K562 (cell line): ENCODE measurements around the gene SLC25A11. TPM values are rescaled to one million over a fixed set of nuclear protein-coding genes. Genes with fewer than 3 reads are reported as not detected.

Source experiments
- ATAC-seq: fragments of 200-7000 bp; cut with Tn5 transposase; 3 replicates; pipeline ENCODE4 v1.9.1; 2020; ENCODE audit warnings: moderate library complexity
- BruUV-seq: library from RNA; stranded (reverse); fragments of 400-500 nt; replicated peaks from 2 replicates; lab custom pipeline; 2021; lab: Mats Ljungman, UMichigan
- CTCF ChIA-PET: fragments of 300-600 bp; formaldehyde crosslinking; extraction: SDS; loops from one replicate; lab custom pipeline; 2021; ENCODE audit warnings: low intra/inter-chr PET ratio; lab: Yijun Ruan, JAX
- POLR2A ChIA-PET: fragments of 300-600, 350-650 bp; sonication (Branson Sonifier 250); formaldehyde crosslinking; extraction: SDS; loops from one replicate; lab custom pipeline; 2021; ENCODE audit warnings: antibody characterized with exemption, inconsistent platforms; lab: Yijun Ruan, JAX
- DNase-seq, 4 experiments: peaks; one replicate each; pipeline versions ENCODE4 v3.0.0 to v3.0.0-alpha.2; 2011 to 2018; ENCODE audit warnings: low spot score in 3 of 4, mixed read lengths in 3 of 4; ENCODE audit errors: extremely low read depth in 1 of 4
- FAIRE-seq: peaks from 2 replicates; lab custom pipeline; 2011; peaks lifted over from hg19 to GRCh38; lab: Jason Lieb, UNC
- H2AFZ ChIP-seq: 2 replicates; pipeline ENCODE4 v1.6.0; 2011; ENCODE audit warnings: low read depth, low read length, control low read depth, inconsistent platforms
- H3K27ac ChIP-seq: fragments of 200-600 bp; 3 replicates; pipeline ENCODE4 v1.8.0; 2011; ENCODE audit warnings: low read depth, mild to moderate bottlenecking, control low read depth, inconsistent platforms, low read length, moderate library complexity, mixed read lengths; ENCODE audit errors: extremely low read depth
- H3K27me3 ChIP-seq, 2 experiments: fragments of 300-600 bp in 1 of 2; 2 replicates in 1 of 2; 3 replicates in 1 of 2; pipeline versions ENCODE4 v1.6.0 to v1.8.0; 2011; ENCODE audit warnings: inconsistent platforms in 2 of 2, low read length in 2 of 2, mild to moderate bottlenecking in 1 of 2, mixed read lengths in 1 of 2, moderate library complexity in 1 of 2; ENCODE audit not compliant: control insufficient read depth in 2 of 2, insufficient read depth in 2 of 2
- H3K36me3 ChIP-seq: fragments of 300-600 bp; 3 replicates; pipeline ENCODE4 v1.8.0; 2011; ENCODE audit warnings: mild to moderate bottlenecking, low read length, inconsistent platforms; ENCODE audit not compliant: control insufficient read depth, insufficient read depth
- H3K4me1 ChIP-seq, 2 experiments: fragments of 200-600 bp in 1 of 2; replicated peaks in 1 of 2; 2 replicates in 1 of 2; 3 replicates in 1 of 2; pipeline versions ENCODE4 v1.5.1 to v1.8.0; 2011; ENCODE audit warnings: inconsistent platforms in 2 of 2, low read length in 2 of 2, mild to moderate bottlenecking in 1 of 2, mixed read lengths in 1 of 2, moderate library complexity in 1 of 2; ENCODE audit not compliant: control insufficient read depth in 2 of 2, insufficient read depth in 2 of 2
- H3K4me2 ChIP-seq: 2 replicates; pipeline ENCODE4 v1.6.1; 2011; ENCODE audit warnings: low read length, control low read depth, inconsistent platforms, mixed read lengths; ENCODE audit not compliant: insufficient read depth
- H3K4me3 ChIP-seq: fragments of 200-600 bp; sonication (generic), shearing (Covaris generic); 2 replicates; pipeline ENCODE4 v1.5.1; 2016; ENCODE audit warnings: control low read depth, inconsistent platforms
- H3K79me2 ChIP-seq: fragments of 200-600 bp; 3 replicates; pipeline ENCODE4 v1.8.0; 2011; ENCODE audit warnings: low read length, inconsistent platforms; ENCODE audit not compliant: control insufficient read depth, insufficient read depth
- H3K9ac ChIP-seq, 2 experiments: 2 replicates each; pipeline versions ENCODE4 v1.6.0 to v1.6.1; 2011; ENCODE audit warnings: low read depth in 2 of 2, low read length in 2 of 2, control low read depth in 1 of 2, inconsistent platforms in 1 of 2, mild to moderate bottlenecking in 1 of 2, mixed read lengths in 1 of 2; ENCODE audit not compliant: insufficient read depth in 1 of 2
- H3K9me1 ChIP-seq: one replicate; pipeline ENCODE4 v1.6.0; 2011; ENCODE audit warnings: inconsistent platforms, mild to moderate bottlenecking, low read length, moderate library complexity; ENCODE audit not compliant: control insufficient read depth, insufficient read depth
- H3K9me3 ChIP-seq: replicated peaks from 2 replicates; pipeline ENCODE4 v1.5.1; 2011; ENCODE audit warnings: low read depth, low read length, inconsistent platforms; ENCODE audit not compliant: control insufficient read depth, insufficient read depth
- H4K20me1 ChIP-seq: replicated peaks from 2 replicates; pipeline ENCODE4 v1.6.1; 2011; ENCODE audit warnings: low read length, inconsistent platforms, mixed read lengths; ENCODE audit not compliant: control insufficient read depth, insufficient read depth
- POLR2G ChIP-seq: fragments of 200-400 bp; formaldehyde crosslinking; IDR thresholded peaks from 2 replicates; pipeline ENCODE4 v1.6.1; 2017; ENCODE audit warnings: low read depth, mild to moderate bottlenecking, antibody characterized with exemption, low read length, moderate library complexity
- TSC22D4 ChIP-seq: fragments of 450-650 bp; IDR thresholded peaks from 2 replicates; pipeline ENCODE4 v1.6.1; 2016; ENCODE audit warnings: missing genetic modification characterization, missing biosample characterization, control low read depth
- ZNF41 ChIP-seq: fragments of 250-450 bp; sonication (Bioruptor Pico); conservative IDR thresholded peaks from 2 replicates; pipeline ENCODE4 v1.4.0; 2020; ENCODE audit warnings: mild to moderate bottlenecking
- WGBS: fragments of 100-300 bp; shearing (Covaris generic); methylation state at CpG from one replicate; pipeline ENCODE4 v1.1.6; 2016; ENCODE audit warnings: low coverage, mixed read lengths; ENCODE audit not compliant: insufficient coverage; ENCODE audit errors: missing lambda C conversion rate; 5-methylcytosine and 5-hydroxymethylcytosine counted together
- in situ Hi-C: fragments of 300-500 bp; cut with MboI; formaldehyde crosslinking; loops from 4 replicates; pipeline ENCODE4 v1.15.0; 2018; ENCODE audit warnings: inconsistent platforms, mixed read lengths
- intact Hi-C: fragments of 100-400 bp; cut with micrococcal nuclease; formaldehyde crosslinking; loops from 2 replicates; pipeline ENCODE4 v1.14.2; 2022
- polyA plus RNA-seq, 8 experiments: library from polyadenylated mRNA; depleted of rRNA in 4 of 8; stranded (reverse) in 5 of 8; unstranded in 3 of 8; fragments of >200 nt; fragmentation: Nextera tagmentation in 2 of 8; fragmentation: Illumina TruSeq in 1 of 8; extraction: Ambion mirVana in 2 of 8; extraction: Trizol in 1 of 8; gene quantifications; 2 replicates each; pipeline versions ENCODE4 v1.2.1 to v1.2.3, GENCODE V29; 2011 to 2014; ENCODE audit warnings: inconsistent platforms in 1 of 8, missing spikeins in 1 of 8
- total RNA-seq, 7 experiments: library from RNA; depleted of rRNA in 6 of 7; stranded (reverse); fragments of >200 nt in 6 of 7; fragmentation: Illumina TruSeq in 2 of 7; extraction: Trizol in 2 of 7; gene quantifications; 2 replicates each; pipeline versions ENCODE4 v1.2.1 to v1.2.3, GENCODE V29; 2011 to 2021; ENCODE audit warnings: low replicate concordance in 1 of 7
- TF ChIP-seq, protein P1 (sequence below): sonication (generic); formaldehyde crosslinking; IDR thresholded peaks from 2 replicates; pipeline ENCODE4 v1.8.1; 2023; ENCODE audit warnings: mild to moderate bottlenecking, missing genetic modification reagents
- TF ChIP-seq, protein P2 (sequence below): fragments of 250-450 bp; sonication (Bioruptor Pico); IDR thresholded peaks from 2 replicates; pipeline ENCODE4 v1.9.0; 2021; ENCODE audit warnings: mild to moderate bottlenecking

SLC25A11 gene
- total and polyA plus RNA-seq, 9 of the 15 experiments (the other 6 are each of a cell fraction or from before 2014, with no cell fraction given), result 3.1 to 56.7 (median 32.9) TPM

DNA sequence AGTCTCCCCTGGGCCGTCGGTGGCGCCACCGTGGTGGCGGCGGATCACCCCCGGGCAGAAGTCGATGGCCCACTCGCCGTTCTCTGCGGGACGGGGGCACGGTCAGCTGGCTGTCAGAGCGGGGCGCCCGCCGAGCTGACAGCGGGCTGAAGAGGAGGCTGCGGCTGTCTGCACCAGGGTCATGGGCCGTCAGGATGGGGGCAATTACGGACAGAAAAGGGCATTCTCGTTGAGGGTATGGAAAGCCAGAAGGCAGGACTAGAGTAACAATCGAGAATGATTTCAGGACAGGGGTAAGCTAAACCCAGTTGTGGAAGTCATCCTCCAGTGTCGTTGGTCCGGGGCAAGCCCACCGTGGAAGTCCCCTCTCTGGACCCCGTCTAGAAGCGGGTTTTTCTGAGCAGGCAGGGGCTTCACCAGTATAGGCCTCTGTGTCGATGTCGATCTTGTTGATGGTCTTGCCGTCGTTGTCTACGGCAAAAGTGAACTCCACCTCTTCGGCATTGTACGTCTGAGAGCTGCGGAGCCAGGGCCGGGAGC, 38.7 kb downstream of the SLC25A11 start:
- in situ Hi-C loops, result no loop called here
- BruUV-seq, result no TSS peak
- Histone ChIP-seq H3K9me3 (no peaks in the 10 kb centered on the region), H2AFZ (no peak overlapping the region), H3K27me3 (no peaks in the 10 kb centered on the region; a peak in 1 of 5 replicates), H3K4me3 (no peak overlapping the region), H3K36me3 (peaks cover 6% of the 10 kb centered on the region; the same call in 1 of the 3 replicates), H3K4me1 (peaks cover 14 to 33% of the 10 kb centered on the region in 2 experiments), H3K27ac (no peak overlapping the region), H3K9me1 (peaks cover 2% of the 10 kb centered on the region), H4K20me1 (no peaks in the 10 kb centered on the region), H3K9ac (no peak overlapping the region), H3K79me2 (no peaks in the 10 kb centered on the region), H3K4me2 (no peak overlapping the region)
- TF ChIP-seq, protein P1, sequence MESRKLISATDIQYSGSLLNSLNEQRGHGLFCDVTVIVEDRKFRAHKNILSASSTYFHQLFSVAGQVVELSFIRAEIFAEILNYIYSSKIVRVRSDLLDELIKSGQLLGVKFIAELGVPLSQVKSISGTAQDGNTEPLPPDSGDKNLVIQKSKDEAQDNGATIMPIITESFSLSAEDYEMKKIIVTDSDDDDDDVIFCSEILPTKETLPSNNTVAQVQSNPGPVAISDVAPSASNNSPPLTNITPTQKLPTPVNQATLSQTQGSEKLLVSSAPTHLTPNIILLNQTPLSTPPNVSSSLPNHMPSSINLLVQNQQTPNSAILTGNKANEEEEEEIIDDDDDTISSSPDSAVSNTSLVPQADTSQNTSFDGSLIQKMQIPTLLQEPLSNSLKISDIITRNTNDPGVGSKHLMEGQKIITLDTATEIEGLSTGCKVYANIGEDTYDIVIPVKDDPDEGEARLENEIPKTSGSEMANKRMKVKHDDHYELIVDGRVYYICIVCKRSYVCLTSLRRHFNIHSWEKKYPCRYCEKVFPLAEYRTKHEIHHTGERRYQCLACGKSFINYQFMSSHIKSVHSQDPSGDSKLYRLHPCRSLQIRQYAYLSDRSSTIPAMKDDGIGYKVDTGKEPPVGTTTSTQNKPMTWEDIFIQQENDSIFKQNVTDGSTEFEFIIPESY (CRISPR knock-in tag), result peak; percentile 77; the same call in 1 of the 2 replicates
- TF ChIP-seq POLR2G (peak; percentile 7; the same call in 1 of the 2 replicates), ZNF41 (CRISPR knock-in tag) (no peak), TSC22D4 (no peak)
- TF ChIP-seq, protein P2, sequence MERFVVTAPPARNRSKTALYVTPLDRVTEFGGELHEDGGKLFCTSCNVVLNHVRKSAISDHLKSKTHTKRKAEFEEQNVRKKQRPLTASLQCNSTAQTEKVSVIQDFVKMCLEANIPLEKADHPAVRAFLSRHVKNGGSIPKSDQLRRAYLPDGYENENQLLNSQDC, result no peak
- 100% methylated on average over 4 of the region's 37 CpGs for WGBS
- DNase-seq (no peak), FAIRE-seq (no peak), ATAC-seq (no peak)
- ChIA-PET CTCF (no interaction called here), POLR2A (interaction anchor here (0.7 kb wide), 2 partner anchors 37 to 68 kb away, joined by 3 read pairs; no protein-coding TSS in a partner anchor)
- intact Hi-C loops, result loop anchor here (10.0 kb wide), 1 partner anchor 64 kb away; the partner anchor contains the start of gene SPAG7
